ENCODE measurements around the gene SIN3B. TPM values are rescaled to one million over a fixed set of nuclear protein-coding genes. Genes with fewer than 3 reads are reported as not detected.
"Not testable (repeated sequence)": the region's sequence is repeated elsewhere in the genome, so short reads cannot be mapped to it uniquely, and the experiment has no call there.

The SIN3B gene
- 18.8 TPM for polyA plus RNA-seq (2012; ENCODE audit: missing spikeins)

GRCh38 chr19:16829010-16829821 lies at the start of gene SIN3B:
SIN3B (plus strand) TSS chr19:16829398; CDS start chr19:16829421, 23 bp downstream.
- TF ChIP-seq POLR2AphosphoS5 (IDR thresholded peaks at IDR 0.05; ENCODE audit: low read depth, low read length) (peak; percentile 35; the same call in 1 of the 2 replicates), TAF1 (IDR thresholded peaks at IDR 0.05; ENCODE audit: borderline replicate concordance, low read depth, low read length) (peak; percentile 56; the same call in 1 of the 2 replicates), POLR2A (IDR thresholded peaks at IDR 0.05; ENCODE audit: low read depth, low read length) (peak; percentile 72; the same call in 1 of the 2 replicates)
- DNase-seq (ENCODE audit: insufficient read length) (peak; percentile 80), FAIRE-seq (peak; percentile 89)

DNA sequence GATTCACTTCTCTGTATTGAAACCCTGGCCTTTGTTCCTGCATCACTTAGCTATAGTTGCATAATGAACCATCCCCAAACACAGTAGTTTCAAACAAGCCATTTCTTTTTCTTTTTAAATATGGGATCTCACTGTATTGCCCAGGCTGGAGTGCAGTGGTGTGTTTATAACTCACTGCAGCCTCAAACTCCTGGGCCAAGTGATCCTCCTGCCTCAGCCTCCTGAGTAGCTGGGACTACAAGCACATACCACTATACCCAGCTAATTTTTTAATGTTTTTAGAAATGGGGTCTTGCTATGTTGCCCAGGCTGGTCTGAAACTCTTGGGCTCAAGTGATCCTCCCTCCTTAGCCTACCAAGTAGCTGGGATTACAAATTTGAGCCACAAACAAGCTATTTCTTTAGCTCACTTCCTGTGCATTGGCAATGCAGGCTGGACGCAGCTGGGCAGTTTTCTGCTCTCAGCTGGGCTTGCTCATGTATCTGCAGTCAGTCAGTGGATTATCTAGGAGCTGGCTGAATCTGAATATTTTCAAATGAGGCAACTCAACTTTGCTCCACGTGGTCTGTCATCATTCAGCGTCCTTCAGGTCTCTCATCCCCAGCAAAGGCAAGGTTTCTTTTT lies 49.5 kb upstream of the SIN3B start:
- FAIRE-seq = no peak

DNA sequence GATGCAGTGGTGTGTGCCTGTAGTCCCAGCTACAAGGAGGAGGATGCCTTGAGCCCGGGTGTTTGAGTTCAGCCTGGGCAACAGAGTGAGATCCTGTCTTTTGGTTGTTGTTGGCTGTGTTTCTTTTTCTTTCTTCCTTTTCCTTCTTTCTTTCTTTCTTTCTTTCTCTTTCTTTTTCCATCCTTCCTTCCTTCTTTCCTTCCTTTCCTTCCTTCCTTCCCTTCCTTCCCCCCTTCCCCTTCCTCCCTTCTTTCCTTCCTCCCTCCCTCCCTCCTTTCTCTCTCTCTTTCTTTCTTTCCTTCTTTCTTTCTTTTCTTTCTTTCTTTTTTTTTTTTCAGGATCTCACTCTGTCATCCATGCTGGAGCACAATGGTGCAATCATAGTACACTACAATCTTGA lies 46.5 kb upstream of the SIN3B start:
- TF ChIP-seq POLR2AphosphoS5 (IDR thresholded peaks at IDR 0.05; ENCODE audit: low read depth, low read length) (no peak), POLR2A (IDR thresholded peaks at IDR 0.05; ENCODE audit: low read depth, low read length) (no peak), TAF1 (IDR thresholded peaks at IDR 0.05; ENCODE audit: borderline replicate concordance, low read depth, low read length) (no peak)
- FAIRE-seq = no peak
- DNase-seq (ENCODE audit: insufficient read length) = no peak

More for the DNA sequence above, 49.5 kb upstream of the SIN3B start:
- TF ChIP-seq TAF1 (IDR thresholded peaks at IDR 0.05; ENCODE audit: borderline replicate concordance, low read depth, low read length) = no peak
- TF ChIP-seq POLR2A (IDR thresholded peaks at IDR 0.05; ENCODE audit: low read depth, low read length) = no peak
- no peak for TF ChIP-seq POLR2AphosphoS5 (IDR thresholded peaks at IDR 0.05; ENCODE audit: low read depth, low read length)
- no peak for DNase-seq (ENCODE audit: insufficient read length)

GRCh38 chr19:16788479-16788878 lies 40.7 kb upstream of the SIN3B start:
- TF ChIP-seq POLR2AphosphoS5 (IDR thresholded peaks at IDR 0.05; ENCODE audit: low read depth, low read length) = no peak
- no peak for TF ChIP-seq POLR2A (IDR thresholded peaks at IDR 0.05; ENCODE audit: low read depth, low read length)
- TF ChIP-seq TAF1 (IDR thresholded peaks at IDR 0.05; ENCODE audit: borderline replicate concordance, low read depth, low read length) = no peak
- no peak for DNase-seq (ENCODE audit: insufficient read length)
- FAIRE-seq = no peak

GRCh38 chr19:16789238-16789637 lies 40.0 kb upstream of the SIN3B start:
- FAIRE-seq = no peak
- no peak for DNase-seq (ENCODE audit: insufficient read length)
- TF ChIP-seq TAF1 (IDR thresholded peaks at IDR 0.05; ENCODE audit: borderline replicate concordance, low read depth, low read length) (no peak), POLR2A (IDR thresholded peaks at IDR 0.05; ENCODE audit: low read depth, low read length) (no peak), POLR2AphosphoS5 (IDR thresholded peaks at IDR 0.05; ENCODE audit: low read depth, low read length) (no peak)

- no peak for FAIRE-seq
- TF ChIP-seq POLR2A (IDR thresholded peaks at IDR 0.05; ENCODE audit: low read depth, low read length) = no peak
- TF ChIP-seq TAF1 (IDR thresholded peaks at IDR 0.05; ENCODE audit: borderline replicate concordance, low read depth, low read length) = no peak
- no peak for TF ChIP-seq POLR2AphosphoS5 (IDR thresholded peaks at IDR 0.05; ENCODE audit: low read depth, low read length)
- DNase-seq (ENCODE audit: insufficient read length) = no peak
Measured at GRCh38 chr19:16790051-16790450, 39.1 kb upstream of the SIN3B start.

DNA sequence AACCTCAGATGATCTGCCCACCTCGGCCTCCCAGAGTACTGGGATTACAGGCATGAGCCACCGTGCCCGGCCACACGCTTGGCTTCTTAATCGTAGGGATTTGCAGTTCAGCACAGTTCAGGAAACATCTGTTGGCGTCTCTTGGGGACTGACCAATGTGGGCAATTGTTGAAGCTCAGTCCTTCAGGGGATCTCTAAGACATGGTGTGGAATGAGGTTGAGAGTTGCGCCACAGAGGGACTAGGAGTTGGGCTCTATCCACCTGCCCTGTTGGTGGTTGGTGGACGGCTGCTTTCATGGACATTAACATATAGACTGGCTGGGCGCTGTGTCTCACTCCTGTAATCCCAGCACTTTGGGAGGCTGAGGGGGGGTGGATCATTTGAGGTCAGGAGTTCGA lies 37.3 kb upstream of the SIN3B start:
- no peak for DNase-seq (ENCODE audit: insufficient read length)
- no peak for FAIRE-seq

GRCh38 chr19:16794456-16795441 lies 34.4 kb upstream of the SIN3B start:
- FAIRE-seq = no peak

More for the DNA sequence above, 37.3 kb upstream of the SIN3B start:
- TF ChIP-seq POLR2AphosphoS5 (IDR thresholded peaks at IDR 0.05; ENCODE audit: low read depth, low read length) (no peak), POLR2A (IDR thresholded peaks at IDR 0.05; ENCODE audit: low read depth, low read length) (no peak), TAF1 (IDR thresholded peaks at IDR 0.05; ENCODE audit: borderline replicate concordance, low read depth, low read length) (no peak)

DNA sequence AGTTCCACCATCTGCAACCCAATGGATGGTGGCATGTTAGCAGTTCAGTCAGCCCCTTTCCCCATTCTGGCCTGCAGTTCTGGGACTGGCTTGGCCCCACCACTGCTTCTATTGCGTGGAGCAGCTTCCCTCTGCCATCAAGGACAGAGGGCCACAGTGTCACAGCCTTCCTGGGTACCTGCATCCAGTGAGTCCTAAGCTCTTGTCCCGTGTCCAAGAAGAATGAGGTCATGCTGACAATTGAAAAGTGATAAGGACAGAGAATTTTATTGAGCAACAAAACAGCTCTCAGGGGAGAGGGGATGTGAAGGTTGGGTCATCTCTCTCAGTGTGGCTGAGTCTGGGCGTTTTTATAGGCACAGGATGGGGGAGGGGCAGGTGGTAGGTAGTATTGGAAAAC lies 33.5 kb upstream of the SIN3B start:
- FAIRE-seq = no peak
- DNase-seq (ENCODE audit: insufficient read length) = no peak

More at GRCh38 chr19:16794456-16795441, 34.4 kb upstream of the SIN3B start:
- DNase-seq (ENCODE audit: insufficient read length) = no peak
- TF ChIP-seq TAF1 (IDR thresholded peaks at IDR 0.05; ENCODE audit: borderline replicate concordance, low read depth, low read length) (no peak), POLR2A (IDR thresholded peaks at IDR 0.05; ENCODE audit: low read depth, low read length) (no peak), POLR2AphosphoS5 (IDR thresholded peaks at IDR 0.05; ENCODE audit: low read depth, low read length) (no peak)

GRCh38 chr19:16797876-16798275 lies 31.3 kb upstream of the SIN3B start:
- FAIRE-seq (no peak), DNase-seq (ENCODE audit: insufficient read length) (no peak)
- TF ChIP-seq POLR2A (IDR thresholded peaks at IDR 0.05; ENCODE audit: low read depth, low read length) (no peak), TAF1 (IDR thresholded peaks at IDR 0.05; ENCODE audit: borderline replicate concordance, low read depth, low read length) (no peak), POLR2AphosphoS5 (IDR thresholded peaks at IDR 0.05; ENCODE audit: low read depth, low read length) (no peak)

More for the DNA sequence above, 33.5 kb upstream of the SIN3B start:
- no peak for TF ChIP-seq POLR2AphosphoS5 (IDR thresholded peaks at IDR 0.05; ENCODE audit: low read depth, low read length)
- no peak for TF ChIP-seq POLR2A (IDR thresholded peaks at IDR 0.05; ENCODE audit: low read depth, low read length)
- no peak for TF ChIP-seq TAF1 (IDR thresholded peaks at IDR 0.05; ENCODE audit: borderline replicate concordance, low read depth, low read length)

GRCh38 chr19:16798326-16798725 lies 30.9 kb upstream of the SIN3B start:
- not testable (repeated sequence) for DNase-seq (ENCODE audit: insufficient read length); FAIRE-seq
